GM18498 (cell line): ENCODE results near the gene ZBED1.
"Not testable (repeated sequence)": the region's sequence is repeated elsewhere in the genome, so short reads cannot be mapped to it uniquely, and the experiment has no call there.

Experiments
- ATAC-seq: cut with Tn5 transposase; IDR thresholded peaks from one replicate; pipeline ENCODE4 v1.9.1; 2021; ENCODE audit warnings: mild to moderate bottlenecking, moderate library complexity; ENCODE audit not compliant: unreplicated experiment

Gene ZBED1

GRCh38 chrX:2498781-2499302, 1.9 kb downstream of the ZBED1 start:
- ATAC-seq: no peak

GRCh38 chrX:2497961-2498780, 2.6 kb downstream of the ZBED1 start:
- no peak for ATAC-seq

GRCh38 chrX:2495595-2495994, 5.2 kb downstream of the ZBED1 start:
- no peak for ATAC-seq

GRCh38 chrX:2492531-2493218, 8.1 kb downstream of the ZBED1 start:
- ATAC-seq: no peak

GRCh38 chrX:2490634-2491033, 10.1 kb downstream of the ZBED1 start:
- no peak for ATAC-seq

GRCh38 chrX:2489446-2490445, 11.0 kb downstream of the ZBED1 start:
- no peak for ATAC-seq

- no peak for ATAC-seq
These were observed 12.0 kb downstream of the ZBED1 start for GRCh38 chrX:2488621-2489285.

GRCh38 chrX:2487366-2487765, 13.4 kb downstream of the ZBED1 start:
- no peak for ATAC-seq

- no peak for ATAC-seq
These were observed 14.2 kb downstream of the ZBED1 start for GRCh38 chrX:2486476-2487133.

GRCh38 chrX:2485789-2486345, 14.9 kb downstream of the ZBED1 start:
- ATAC-seq: no peak

GRCh38 chrX:2484721-2485648, 15.8 kb downstream of the ZBED1 start:
- no peak for ATAC-seq

- no peak for ATAC-seq
These were observed 16.5 kb downstream of the ZBED1 start for GRCh38 chrX:2484256-2484655.

GRCh38 chrX:2483398-2484060, 17.2 kb downstream of the ZBED1 start:
- ATAC-seq: no peak

GRCh38 chrX:2481597-2481996, 19.2 kb downstream of the ZBED1 start:
- not testable (repeated sequence) for ATAC-seq

GRCh38 chrX:2479982-2480381, 20.8 kb downstream of the ZBED1 start:
- ATAC-seq: not testable (repeated sequence)

GRCh38 chrX:2479420-2479780, 21.4 kb downstream of the ZBED1 start:
- ATAC-seq: no peak

GRCh38 chrX:2478546-2479419, 22.0 kb downstream of the ZBED1 start:
- ATAC-seq: no peak
